Right lobe of liver (tissue), 6 donors: ENCODE measurements around the gene FEN1. TPM values are rescaled to one million over a fixed set of nuclear protein-coding genes. Genes with fewer than 3 reads are reported as not detected.

ENCODE experiments used
- ATAC-seq, 4 donors: fragments of 200-7000 bp; cut with Tn5 transposase; one replicate each; pipeline ENCODE4 v1.9.1; 2020; ENCODE audit warnings: mild to moderate bottlenecking in 4 of 4, moderate library complexity in 4 of 4
- DNase-seq, 3 donors: peaks; one replicate each; pipeline ENCODE4 v3.0.0-alpha.2; 2020
- H3K27ac ChIP-seq, 3 donors: fragments of 200-600 bp; one replicate each; pipeline ENCODE4 v1.8.0; 2022
- H3K27me3 ChIP-seq, 2 donors: fragments of 200-600 bp; one replicate each; pipeline ENCODE4 v1.8.0; 2022
- H3K36me3 ChIP-seq, 4 donors: fragments of 200-600 bp; sonication (generic) in 1 of 4; one replicate each; pipeline versions ENCODE4 v1.5.1 to v1.8.0; 2017 to 2022; ENCODE audit warnings: control low read depth in 1 of 4
- H3K4me1 ChIP-seq, 4 donors: fragments of 200-600 bp; sonication (generic) in 1 of 4; one replicate each; pipeline versions ENCODE4 v1.5.1 to v1.8.0; 2017 to 2022; ENCODE audit warnings: control low read depth in 1 of 4
- H3K4me3 ChIP-seq, 3 donors: fragments of 200-600 bp; one replicate each; pipeline ENCODE4 v1.8.0; 2022
- H3K9me3 ChIP-seq, 4 donors: fragments of 200-600 bp; sonication (generic) in 1 of 4; one replicate each; pipeline versions ENCODE4 v1.5.1 to v1.8.0; 2017 to 2022; ENCODE audit warnings: control low read depth in 1 of 4
- POLR2A ChIP-seq: fragments of 450-650 bp; IDR thresholded peaks from one replicate; pipeline ENCODE4 v1.6.1; 2017; ENCODE audit warnings: antibody characterized with exemption, mild to moderate bottlenecking
- WGBS: methylation state at CpG from one replicate; pipeline ENCODE4 v1.1.6; 2018; ENCODE audit warnings: low coverage, low lambda C conversion rate; ENCODE audit not compliant: insufficient coverage; ENCODE audit errors: missing lambda C conversion rate; 5-methylcytosine and 5-hydroxymethylcytosine counted together
- intact Hi-C, 2 donors: fragments of 100-400 bp; cut with DNase I; formaldehyde crosslinking; loops; one replicate each; pipeline versions ENCODE4 v1.11.2 to v1.14.1; 2022
- total RNA-seq, 6 experiments: library from RNA; depleted of rRNA in 2 of 6; stranded (reverse); fragments of >200 nt in 2 of 6; fragmentation: NEBNext Ultra II Directional in 3 of 6; extraction: Animal tissue kit (Norgen Biotek cat#: 25700) in 3 of 6; gene quantifications; one replicate each; pipeline versions ENCODE4 v1.1.0 to v1.2.4, GENCODE V29; 2016 to 2023
- TF ChIP-seq, protein P1 (sequence below), 4 donors: fragments of 200-600 bp in 3 of 4; fragments of 450-650 bp in 1 of 4; IDR thresholded peaks; one replicate each; pipeline versions ENCODE4 v1.5.1 to v1.8.0; 2016 to 2022; ENCODE audit warnings: antibody characterized with exemption in 4 of 4, mild to moderate bottlenecking in 2 of 4
- donor health status: DM: no; HTN: yes; CAD: no.
- donor health status: DM: no; HTN: no; CAD: no.
- donor health status: DM: no; HTN: no; CAD: no.
- donor health status: DM: no; HTN: yes; CAD: no.
- donor health status: DM: no; HTN: yes; CAD: no.

FEN1 gene
- total RNA-seq, 6 experiments from 2014 or later, result 4.0 to 13.3 (median 5.4) TPM

DNA sequence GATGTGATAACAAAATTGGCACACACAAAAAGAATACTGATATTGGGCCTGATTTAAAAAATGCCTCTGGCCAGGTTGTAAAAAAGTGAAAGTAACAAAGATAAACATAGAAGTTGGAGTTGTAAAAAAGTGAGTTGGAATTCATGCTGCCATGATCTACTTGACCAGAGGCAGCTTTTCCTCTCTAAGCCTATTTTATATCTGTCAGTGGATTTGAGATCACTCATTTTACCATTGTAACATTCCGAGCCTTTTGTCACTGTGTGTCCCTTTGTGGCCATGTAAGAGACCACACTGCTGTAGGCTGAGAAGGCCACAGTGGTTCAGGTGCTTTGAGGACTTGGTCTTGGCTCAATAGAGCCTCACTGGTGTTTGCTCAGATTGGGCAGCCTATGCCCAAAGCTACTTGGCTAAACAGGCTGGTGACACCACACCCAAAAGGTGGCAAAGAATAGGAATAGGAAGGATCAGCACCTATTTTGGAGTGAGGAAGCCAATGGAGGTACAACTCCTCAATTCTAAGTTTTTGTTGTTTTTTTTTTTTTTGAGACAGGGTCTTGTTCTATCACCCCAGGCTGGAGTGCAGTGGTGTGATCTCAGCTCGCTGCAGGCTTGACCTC is 7.1 kb downstream of the FEN1 start:
- Histone ChIP-seq H3K27me3 (no peaks in the 10 kb centered on the region), H3K4me3 (no peak overlapping the region), H3K4me1 (peaks cover 0 to 7% (median 0%) of the 10 kb centered on the region in 4 donors), H3K27ac (no peak overlapping the region), H3K9me3 (no peaks in the 10 kb centered on the region), H3K36me3 (peaks cover 0 to 10% (median 2%) of the 10 kb centered on the region in 4 donors)
- intact Hi-C loops, result loop anchor here (10.0 kb wide), 4 partner anchors 85 to 275 kb away; partner anchors contain the start of gene FADS3 (in 1 of the 2)
- DNase-seq, result peak in 1 of 3 donors; percentile 3
- no peak for ATAC-seq
- 94% methylated on average over 2 of the region's 2 CpGs for WGBS
- TF ChIP-seq, protein P1, sequence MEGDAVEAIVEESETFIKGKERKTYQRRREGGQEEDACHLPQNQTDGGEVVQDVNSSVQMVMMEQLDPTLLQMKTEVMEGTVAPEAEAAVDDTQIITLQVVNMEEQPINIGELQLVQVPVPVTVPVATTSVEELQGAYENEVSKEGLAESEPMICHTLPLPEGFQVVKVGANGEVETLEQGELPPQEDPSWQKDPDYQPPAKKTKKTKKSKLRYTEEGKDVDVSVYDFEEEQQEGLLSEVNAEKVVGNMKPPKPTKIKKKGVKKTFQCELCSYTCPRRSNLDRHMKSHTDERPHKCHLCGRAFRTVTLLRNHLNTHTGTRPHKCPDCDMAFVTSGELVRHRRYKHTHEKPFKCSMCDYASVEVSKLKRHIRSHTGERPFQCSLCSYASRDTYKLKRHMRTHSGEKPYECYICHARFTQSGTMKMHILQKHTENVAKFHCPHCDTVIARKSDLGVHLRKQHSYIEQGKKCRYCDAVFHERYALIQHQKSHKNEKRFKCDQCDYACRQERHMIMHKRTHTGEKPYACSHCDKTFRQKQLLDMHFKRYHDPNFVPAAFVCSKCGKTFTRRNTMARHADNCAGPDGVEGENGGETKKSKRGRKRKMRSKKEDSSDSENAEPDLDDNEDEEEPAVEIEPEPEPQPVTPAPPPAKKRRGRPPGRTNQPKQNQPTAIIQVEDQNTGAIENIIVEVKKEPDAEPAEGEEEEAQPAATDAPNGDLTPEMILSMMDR (IDR thresholded peaks at IDR 0.05), result no peak
- no peak for TF ChIP-seq POLR2A

DNA sequence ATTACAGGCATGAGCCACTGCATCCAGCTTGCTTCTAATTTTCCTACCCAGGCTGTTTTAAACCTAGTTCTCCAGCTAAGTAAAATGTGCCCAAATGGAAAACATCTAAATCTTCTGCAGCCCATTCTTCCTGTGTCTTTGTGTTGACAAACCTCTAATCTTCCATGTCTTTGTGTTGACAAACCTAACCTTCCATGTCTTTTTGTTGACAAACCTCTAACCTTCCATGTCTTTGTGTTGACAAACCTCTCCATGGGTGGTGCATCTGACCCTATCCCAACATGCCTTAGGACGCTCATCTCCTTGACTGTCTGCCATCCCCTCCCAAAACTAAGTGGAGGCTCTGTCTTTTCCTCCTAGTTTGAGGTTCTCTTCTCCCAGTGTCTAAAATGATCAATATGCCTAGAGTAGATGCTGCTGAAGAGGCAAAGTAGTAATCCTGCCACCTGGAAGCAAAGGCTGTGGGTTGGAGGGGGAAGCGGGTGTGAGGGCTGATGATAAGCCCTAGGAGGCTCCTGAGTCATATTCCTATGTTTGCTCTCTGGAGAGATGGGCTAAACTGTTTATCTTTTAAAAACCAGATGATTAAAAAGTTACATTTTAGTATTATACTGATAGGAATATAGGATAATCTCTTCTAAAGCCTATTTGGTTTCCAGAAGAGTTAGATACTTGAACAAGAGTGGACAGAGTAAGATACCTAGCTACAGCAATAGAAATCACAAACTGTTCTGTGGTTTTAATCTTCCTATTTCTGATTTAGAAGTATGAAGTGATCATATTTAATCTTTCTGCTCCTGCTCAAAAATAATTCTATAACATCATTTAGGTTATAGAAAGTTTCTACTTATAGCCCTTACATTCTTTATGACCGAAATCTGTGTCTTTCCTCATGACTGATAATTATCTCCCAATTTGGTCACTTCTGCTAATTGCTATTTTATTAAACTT is 7.9 kb downstream of the FEN1 start:
- TF ChIP-seq, protein P1 (IDR thresholded peaks at IDR 0.05), result no peak
- TF ChIP-seq POLR2A, result no peak
- WGBS, result 92% methylated on average over 3 of the region's 3 CpGs
- no peak overlapping the region for H3K27ac ChIP-seq
- intact Hi-C loops, result loop anchor here (10.0 kb wide), 2 partner anchors 84 to 94 kb away; partner anchors contain the start of gene FADS3 (in 1 of the 2)
- no peak overlapping the region for H3K4me3 ChIP-seq
- no peaks in the 10 kb centered on the region for H3K9me3 ChIP-seq
- ATAC-seq (no peak), DNase-seq (no peak)
- peaks cover 0 to 7% (median 0%) of the 10 kb centered on the region in 4 donors for H3K4me1 ChIP-seq
- H3K36me3 ChIP-seq, result peaks cover 0 to 10% (median 2%) of the 10 kb centered on the region in 4 donors
- no peaks in the 10 kb centered on the region for H3K27me3 ChIP-seq

DNA sequence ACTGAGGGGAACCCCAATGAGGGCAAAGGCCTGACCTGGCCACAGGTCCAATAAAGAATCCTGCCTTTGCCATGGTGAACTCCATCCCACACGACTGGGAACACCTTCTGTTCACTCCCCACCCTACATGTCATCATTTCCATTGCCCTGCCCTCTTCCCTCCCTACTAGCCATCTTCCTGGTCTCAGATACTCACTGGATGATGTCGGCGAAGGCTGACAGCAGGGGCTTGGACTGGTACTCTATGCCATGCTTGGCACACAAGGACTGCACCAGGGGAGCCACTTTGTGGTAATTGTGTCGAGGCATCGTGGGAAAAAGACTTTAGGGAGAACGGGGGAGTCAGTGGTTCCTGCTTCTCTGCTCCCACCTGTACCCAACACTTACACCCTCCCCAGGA is 9.9 kb downstream of the FEN1 start:
- Histone ChIP-seq H3K4me1 (peaks cover 0 to 4% (median 0%) of the 10 kb centered on the region in 4 donors), H3K36me3 (peaks cover 0 to 11% (median 2%) of the 10 kb centered on the region in 4 donors), H3K4me3 (no peak overlapping the region), H3K9me3 (no peaks in the 10 kb centered on the region), H3K27me3 (no peaks in the 10 kb centered on the region), H3K27ac (no peak overlapping the region)
- 90% methylated on average over 6 of the region's 6 CpGs for WGBS
- DNase-seq, result peak in 1 of 3 donors; percentile 13
- no peak for ATAC-seq
- no peak for TF ChIP-seq POLR2A
- intact Hi-C loops, result loop anchor here (10.0 kb wide), 2 partner anchors 82 to 92 kb away; partner anchors contain the start of gene FADS3 (in 1 of the 2)

DNA sequence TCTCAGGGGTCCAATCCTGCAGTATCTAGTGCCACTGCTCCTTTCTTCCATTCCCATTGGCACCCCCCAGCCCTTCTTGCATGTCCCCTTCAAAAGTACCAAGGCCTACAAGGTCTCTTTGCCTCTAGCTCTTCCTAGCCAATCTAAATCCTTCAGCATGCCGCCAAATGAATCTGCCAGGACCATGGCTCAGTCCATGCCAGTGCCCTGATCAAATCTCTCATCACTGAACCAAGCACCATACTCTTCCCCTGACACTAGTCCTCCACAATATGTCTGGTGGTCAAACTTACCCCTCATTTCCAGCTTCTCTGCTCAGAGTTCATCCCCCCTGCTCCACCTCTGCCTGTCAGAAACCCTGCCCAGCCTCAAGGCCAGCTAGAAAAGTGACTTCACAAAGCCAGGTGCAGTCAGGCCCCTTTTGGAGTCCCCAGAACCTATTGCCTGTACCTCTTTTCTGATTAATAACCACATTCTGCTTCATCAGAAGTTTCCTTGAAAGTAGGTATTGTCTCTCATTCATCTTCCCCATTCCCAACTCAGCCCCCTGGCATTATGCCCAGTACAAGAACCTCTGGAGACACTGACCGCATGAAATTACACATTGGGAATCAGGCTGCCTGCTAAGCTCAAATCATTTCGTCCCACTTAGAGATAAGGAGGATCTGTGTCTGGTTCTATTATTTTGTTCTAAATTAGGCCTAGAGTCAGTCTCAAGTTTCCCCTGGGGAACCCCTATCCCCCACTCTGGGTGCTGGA is 11.4 kb downstream of the FEN1 start:
- peaks cover 0 to 15% (median 3%) of the 10 kb centered on the region in 4 donors for H3K36me3 ChIP-seq
- no peaks in the 10 kb centered on the region for H3K4me1 ChIP-seq
- peak in 1 of 3 donors; percentile 1 for DNase-seq
- WGBS, result 72% methylated on average over 3 of the region's 3 CpGs
- intact Hi-C loops, result loop anchor here (10.0 kb wide), 2 partner anchors 81 to 91 kb away; partner anchors contain the start of gene FADS3 (in 1 of the 2)
- H3K9me3 ChIP-seq, result no peaks in the 10 kb centered on the region
- TF ChIP-seq, protein P1 (IDR thresholded peaks at IDR 0.05), result no peak
- no peak for TF ChIP-seq POLR2A
- no peaks in the 10 kb centered on the region for H3K27me3 ChIP-seq
- no peak overlapping the region for H3K4me3 ChIP-seq
- H3K27ac ChIP-seq, result no peak overlapping the region
- no peak for ATAC-seq
